Peyer's patch (tissue), 4 donors: Measurements from ENCODE around the gene ZNF791. TPM values are rescaled to one million over a fixed set of nuclear protein-coding genes. Genes with fewer than 3 reads are reported as not detected.
A peak's percentile ranks its signal among the peaks of the same experiment; 100 is the strongest.

Source experiments
- DNase-seq, 3 donors: peaks; one replicate each; pipeline ENCODE4 v3.0.0-alpha.2; 2017 to 2019
- H3K27ac ChIP-seq, 4 donors: fragments of 200-600 bp; sonication (generic); one replicate each; pipeline ENCODE4 v1.5.1; 2016 to 2019
- H3K27me3 ChIP-seq, 2 donors: fragments of 200-600 bp; sonication (generic); one replicate each; pipeline ENCODE4 v1.5.1; 2019
- H3K36me3 ChIP-seq, 3 donors: fragments of 200-600 bp; sonication (generic); one replicate each; pipeline ENCODE4 v1.5.1; 2016 to 2019
- H3K4me1 ChIP-seq, 4 donors: fragments of 200-600 bp; sonication (generic); one replicate each; pipeline ENCODE4 v1.5.1; 2016 to 2019
- H3K4me3 ChIP-seq, 4 donors: fragments of 200-600 bp; sonication (generic); 1 replicate in 3 of 4; 2 replicates in 1 of 4; pipeline ENCODE4 v1.5.1; 2016 to 2019; ENCODE audit warnings: mild to moderate bottlenecking in 1 of 4
- H3K9me3 ChIP-seq, 4 donors: fragments of 200-600 bp; sonication (generic); one replicate each; pipeline ENCODE4 v1.5.1; 2016 to 2019; ENCODE audit warnings: mild to moderate bottlenecking in 1 of 4
- POLR2A ChIP-seq, 2 donors: fragments of 450-650 bp; IDR thresholded peaks; one replicate each; pipeline ENCODE4 v1.5.1; 2017; ENCODE audit warnings: antibody characterized with exemption in 2 of 2, mild to moderate bottlenecking in 2 of 2, moderate library complexity in 2 of 2
- total RNA-seq, 4 donors: library from RNA; depleted of rRNA; stranded (reverse); fragments of >200 nt; gene quantifications; one replicate each; pipeline ENCODE4 v1.1.0, GENCODE V29; 2016
- TF ChIP-seq, protein P1 (sequence below), 6 experiments: fragments of 450-650 bp in 4 of 6; fragments of 200-600 bp in 2 of 6; sonication (generic) in 1 of 6; IDR thresholded peaks; one replicate each; pipeline ENCODE4 v1.5.1; 2017 to 2019; ENCODE audit warnings: antibody characterized with exemption in 6 of 6, mild to moderate bottlenecking in 3 of 6, moderate library complexity in 1 of 6

Gene ZNF791
- total RNA-seq, 4 donors from 2014 or later, result 17.2 to 34.6 (median 29.3) TPM

- DNase-seq, result no peak
- Histone ChIP-seq H3K4me3 (no peak overlapping the region), H3K27me3 (no peaks in the 10 kb centered on the region), H3K9me3 (no peaks in the 10 kb centered on the region), H3K4me1 (no peaks in the 10 kb centered on the region), H3K27ac (no peak overlapping the region), H3K36me3 (peaks cover 0 to 62% (median 0%) of the 10 kb centered on the region in 3 donors)
- no peak for TF ChIP-seq POLR2A (IDR thresholded peaks at IDR 0.05)
- TF ChIP-seq, protein P1, sequence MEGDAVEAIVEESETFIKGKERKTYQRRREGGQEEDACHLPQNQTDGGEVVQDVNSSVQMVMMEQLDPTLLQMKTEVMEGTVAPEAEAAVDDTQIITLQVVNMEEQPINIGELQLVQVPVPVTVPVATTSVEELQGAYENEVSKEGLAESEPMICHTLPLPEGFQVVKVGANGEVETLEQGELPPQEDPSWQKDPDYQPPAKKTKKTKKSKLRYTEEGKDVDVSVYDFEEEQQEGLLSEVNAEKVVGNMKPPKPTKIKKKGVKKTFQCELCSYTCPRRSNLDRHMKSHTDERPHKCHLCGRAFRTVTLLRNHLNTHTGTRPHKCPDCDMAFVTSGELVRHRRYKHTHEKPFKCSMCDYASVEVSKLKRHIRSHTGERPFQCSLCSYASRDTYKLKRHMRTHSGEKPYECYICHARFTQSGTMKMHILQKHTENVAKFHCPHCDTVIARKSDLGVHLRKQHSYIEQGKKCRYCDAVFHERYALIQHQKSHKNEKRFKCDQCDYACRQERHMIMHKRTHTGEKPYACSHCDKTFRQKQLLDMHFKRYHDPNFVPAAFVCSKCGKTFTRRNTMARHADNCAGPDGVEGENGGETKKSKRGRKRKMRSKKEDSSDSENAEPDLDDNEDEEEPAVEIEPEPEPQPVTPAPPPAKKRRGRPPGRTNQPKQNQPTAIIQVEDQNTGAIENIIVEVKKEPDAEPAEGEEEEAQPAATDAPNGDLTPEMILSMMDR (IDR thresholded peaks at IDR 0.05), result no peak
Measured at GRCh38 chr19:12656899-12657571, 46.3 kb downstream of the ZNF791 start.

GRCh38 chr19:12657966-12658365 lies 47.2 kb downstream of the ZNF791 start:
- H3K9me3 ChIP-seq, result no peaks in the 10 kb centered on the region
- H3K36me3 ChIP-seq, result peaks cover 0 to 69% (median 0%) of the 10 kb centered on the region in 3 donors
- no peak overlapping the region for H3K27ac ChIP-seq
- TF ChIP-seq, protein P1 (IDR thresholded peaks at IDR 0.05), result no peak
- TF ChIP-seq POLR2A (IDR thresholded peaks at IDR 0.05), result no peak
- H3K4me1 ChIP-seq, result no peaks in the 10 kb centered on the region
- DNase-seq, result no peak
- no peaks in the 10 kb centered on the region for H3K27me3 ChIP-seq
- H3K4me3 ChIP-seq, result no peak overlapping the region

DNA sequence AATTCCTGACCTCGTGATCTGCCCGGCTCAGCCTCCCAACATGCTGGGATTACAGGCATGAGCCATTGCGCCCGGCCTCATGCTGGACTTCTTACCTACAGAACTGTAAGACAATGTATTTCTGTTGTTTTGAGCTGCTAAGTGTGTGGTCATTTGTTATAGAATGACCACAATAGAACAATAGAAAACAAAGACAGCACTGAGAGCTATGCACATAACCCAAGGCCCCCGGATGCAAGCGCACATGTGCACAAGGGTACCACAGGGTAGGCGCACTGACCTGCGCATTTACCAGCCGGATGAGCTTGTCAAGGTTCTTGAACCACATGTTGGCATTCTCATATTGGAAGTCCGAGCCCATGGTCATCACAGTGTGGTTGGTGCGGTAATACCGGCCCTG lies 50.3 kb downstream of the ZNF791 start:
- Histone ChIP-seq H3K36me3 (peaks cover 0 to 79% (median 0%) of the 10 kb centered on the region in 3 donors), H3K4me3 (no peak overlapping the region), H3K4me1 (peaks cover 0 to 15% (median 3%) of the 10 kb centered on the region in 4 donors), H3K27me3 (no peaks in the 10 kb centered on the region), H3K9me3 (no peaks in the 10 kb centered on the region), H3K27ac (no peak overlapping the region)
- TF ChIP-seq, protein P1 (IDR thresholded peaks at IDR 0.05), result no peak
- no peak for DNase-seq

- TF ChIP-seq POLR2A (IDR thresholded peaks at IDR 0.05), result no peak
- TF ChIP-seq, protein P1 (IDR thresholded peaks at IDR 0.05), result no peak
- DNase-seq, result no peak
- Histone ChIP-seq H3K27ac (peak overlapping the region in 1 of 4 donors; percentile 96), H3K4me1 (peaks cover 0 to 31% (median 19%) of the 10 kb centered on the region in 4 donors), H3K4me3 (no peak overlapping the region), H3K27me3 (no peaks in the 10 kb centered on the region), H3K36me3 (peaks cover 0 to 55% (median 0%) of the 10 kb centered on the region in 3 donors), H3K9me3 (no peaks in the 10 kb centered on the region)
Measured at GRCh38 chr19:12664406-12665280, 53.9 kb downstream of the ZNF791 start.

GRCh38 chr19:12665281-12665573 lies 54.5 kb downstream of the ZNF791 start:
- TF ChIP-seq POLR2A (IDR thresholded peaks at IDR 0.05), result no peak
- TF ChIP-seq, protein P1 (IDR thresholded peaks at IDR 0.05), result no peak
- H3K4me3 ChIP-seq, result peak overlapping the region in 2 of 4 donors; percentile 61 to 86
- H3K27me3 ChIP-seq, result no peaks in the 10 kb centered on the region
- peak overlapping the region in 2 of 4 donors; percentile 72 to 96 for H3K27ac ChIP-seq
- H3K9me3 ChIP-seq, result no peaks in the 10 kb centered on the region
- peak in 2 of 3 donors; percentile 88 to 89 for DNase-seq
- H3K36me3 ChIP-seq, result peaks cover 0 to 49% (median 0%) of the 10 kb centered on the region in 3 donors
- peaks cover 0 to 35% (median 21%) of the 10 kb centered on the region in 4 donors for H3K4me1 ChIP-seq
